PFSK-1 (cell line): ENCODE data around the gene ARMC3.

Experiments used
- FOXP2 ChIP-seq: optimal IDR thresholded peaks from 2 replicates; pipeline ENCODE3; 2011; ENCODE audit warnings: borderline replicate concordance, control low read depth, inconsistent platforms; ENCODE audit not compliant: insufficient read depth; ENCODE audit errors: extremely low read length, extremely low read depth
- POLR2AphosphoS5 ChIP-seq: IDR thresholded peaks from 2 replicates; pipeline ENCODE4 v1.6.1; 2012; ENCODE audit warnings: low read depth, mild to moderate bottlenecking, control low read depth, low read length, moderate library complexity
- SIN3A ChIP-seq: IDR thresholded peaks from 2 replicates; pipeline ENCODE4 v1.6.1; 2012; ENCODE audit warnings: mild to moderate bottlenecking, low read length, moderate library complexity, borderline replicate concordance; ENCODE audit not compliant: insufficient read depth
- TAF1 ChIP-seq: IDR thresholded peaks from 2 replicates; pipeline ENCODE4 v1.6.1; 2012; ENCODE audit warnings: low read length, control low read depth, borderline replicate concordance; ENCODE audit not compliant: insufficient read depth
- TF ChIP-seq, protein P1 (sequence below), 2 experiments: IDR thresholded peaks; 2 replicates each; pipeline versions ENCODE4 v1.6.1 to v1.8.0; 2011 to 2012; ENCODE audit warnings: low read depth in 2 of 2, low read length in 2 of 2, control low read depth in 1 of 2, inconsistent platforms in 1 of 2, mild to moderate bottlenecking in 1 of 2, moderate library complexity in 1 of 2; ENCODE audit not compliant: insufficient read depth in 1 of 2

Gene ARMC3

DNA sequence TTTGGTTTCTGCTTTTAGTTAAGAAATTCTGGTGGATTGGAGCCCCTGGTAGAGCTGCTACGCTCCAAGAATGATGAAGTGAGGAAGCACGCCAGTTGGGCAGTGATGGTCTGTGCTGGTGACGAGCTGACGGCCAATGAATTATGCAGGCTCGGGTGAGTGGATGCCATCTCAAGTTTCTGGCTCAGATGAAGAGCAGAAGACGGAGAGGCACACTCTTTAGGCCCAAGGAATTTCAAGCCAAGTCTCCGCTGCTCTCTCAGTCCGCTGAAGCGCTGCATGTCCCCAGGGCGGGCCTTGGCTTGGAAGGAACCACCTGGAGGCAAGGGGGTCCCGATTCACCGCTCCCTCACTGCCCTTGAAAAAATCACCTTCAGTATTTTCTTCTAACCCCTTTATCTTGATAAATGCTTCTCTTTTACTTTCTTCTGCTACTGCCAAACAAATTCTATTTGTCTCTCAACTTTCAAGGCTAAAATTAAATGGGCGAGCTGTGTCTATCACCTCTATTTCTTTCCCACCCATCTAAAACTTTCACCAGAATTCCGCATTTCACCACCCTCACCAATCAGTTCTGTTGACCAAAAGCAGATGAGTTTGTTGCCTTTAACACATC, 74.2 kb downstream of the ARMC3 start:
- no peak for TF ChIP-seq POLR2AphosphoS5
- no peak for TF ChIP-seq SIN3A
- TF ChIP-seq FOXP2: no peak
- TF ChIP-seq, protein P1, sequence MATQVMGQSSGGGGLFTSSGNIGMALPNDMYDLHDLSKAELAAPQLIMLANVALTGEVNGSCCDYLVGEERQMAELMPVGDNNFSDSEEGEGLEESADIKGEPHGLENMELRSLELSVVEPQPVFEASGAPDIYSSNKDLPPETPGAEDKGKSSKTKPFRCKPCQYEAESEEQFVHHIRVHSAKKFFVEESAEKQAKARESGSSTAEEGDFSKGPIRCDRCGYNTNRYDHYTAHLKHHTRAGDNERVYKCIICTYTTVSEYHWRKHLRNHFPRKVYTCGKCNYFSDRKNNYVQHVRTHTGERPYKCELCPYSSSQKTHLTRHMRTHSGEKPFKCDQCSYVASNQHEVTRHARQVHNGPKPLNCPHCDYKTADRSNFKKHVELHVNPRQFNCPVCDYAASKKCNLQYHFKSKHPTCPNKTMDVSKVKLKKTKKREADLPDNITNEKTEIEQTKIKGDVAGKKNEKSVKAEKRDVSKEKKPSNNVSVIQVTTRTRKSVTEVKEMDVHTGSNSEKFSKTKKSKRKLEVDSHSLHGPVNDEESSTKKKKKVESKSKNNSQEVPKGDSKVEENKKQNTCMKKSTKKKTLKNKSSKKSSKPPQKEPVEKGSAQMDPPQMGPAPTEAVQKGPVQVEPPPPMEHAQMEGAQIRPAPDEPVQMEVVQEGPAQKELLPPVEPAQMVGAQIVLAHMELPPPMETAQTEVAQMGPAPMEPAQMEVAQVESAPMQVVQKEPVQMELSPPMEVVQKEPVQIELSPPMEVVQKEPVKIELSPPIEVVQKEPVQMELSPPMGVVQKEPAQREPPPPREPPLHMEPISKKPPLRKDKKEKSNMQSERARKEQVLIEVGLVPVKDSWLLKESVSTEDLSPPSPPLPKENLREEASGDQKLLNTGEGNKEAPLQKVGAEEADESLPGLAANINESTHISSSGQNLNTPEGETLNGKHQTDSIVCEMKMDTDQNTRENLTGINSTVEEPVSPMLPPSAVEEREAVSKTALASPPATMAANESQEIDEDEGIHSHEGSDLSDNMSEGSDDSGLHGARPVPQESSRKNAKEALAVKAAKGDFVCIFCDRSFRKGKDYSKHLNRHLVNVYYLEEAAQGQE (IDR thresholded peaks at IDR 0.05; ENCODE audit: insufficient read depth in 1 of 2, low read depth in 2 of 2, low read length in 2 of 2): no peak
- no peak for TF ChIP-seq TAF1

DNA sequence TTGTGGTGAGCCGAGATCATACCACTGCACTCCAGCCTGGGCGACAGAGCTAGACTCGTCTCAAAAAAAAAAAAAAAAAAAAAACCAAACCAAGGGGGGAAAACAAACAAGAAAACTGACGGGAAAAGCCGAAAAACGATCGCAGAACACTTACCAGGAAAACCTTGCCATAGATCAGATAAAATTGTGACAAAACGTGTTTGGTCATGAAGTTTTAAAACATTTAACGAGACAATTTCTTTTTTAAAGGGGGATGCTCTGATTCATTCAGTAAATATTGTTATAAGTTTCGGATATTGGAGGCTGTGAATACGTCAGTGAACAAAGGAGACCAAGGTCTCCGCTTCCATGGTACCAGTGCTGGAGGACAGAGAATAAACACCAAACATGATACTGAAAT, 77.3 kb downstream of the ARMC3 start:
- no peak for TF ChIP-seq FOXP2
- TF ChIP-seq, protein P1 (IDR thresholded peaks at IDR 0.05; ENCODE audit: insufficient read depth in 1 of 2, low read depth in 2 of 2, low read length in 2 of 2): no peak
- no peak for TF ChIP-seq POLR2AphosphoS5
- TF ChIP-seq TAF1: no peak
- TF ChIP-seq SIN3A: no peak

DNA sequence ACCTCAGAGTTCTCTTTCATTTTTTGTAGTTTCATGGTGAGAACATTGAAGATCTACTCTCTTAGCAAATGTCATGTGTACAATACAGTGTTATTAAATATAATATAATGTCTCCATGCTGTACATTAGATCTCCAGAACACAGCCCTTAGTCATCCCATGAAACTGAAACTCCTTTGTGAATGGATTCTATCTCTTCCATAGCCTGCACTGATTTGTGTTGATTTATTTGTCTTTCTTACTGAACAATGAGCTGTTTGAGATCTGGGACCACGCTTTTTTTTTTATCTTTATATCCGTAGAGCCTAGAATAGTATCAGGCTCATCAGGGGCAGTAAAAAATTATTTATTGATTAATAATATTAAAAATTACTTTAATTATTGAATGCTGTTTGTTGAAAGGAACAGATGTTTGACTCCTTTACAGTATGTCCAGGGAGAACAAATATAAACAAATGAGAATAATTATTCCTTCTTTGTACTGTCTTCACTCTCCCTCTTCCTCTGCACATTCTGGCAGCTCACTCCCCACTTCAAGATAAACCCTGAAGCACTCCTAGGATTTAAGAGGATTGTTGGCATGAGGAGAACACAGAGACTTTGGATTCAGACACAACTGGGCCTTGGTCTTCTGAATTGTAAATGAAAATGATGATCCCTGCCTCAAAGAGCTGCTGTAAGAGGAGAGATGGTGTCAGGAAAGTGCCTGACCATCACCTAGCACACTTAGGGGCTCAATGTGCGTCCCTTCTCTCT, 85.9 kb downstream of the ARMC3 start:
- no peak for TF ChIP-seq SIN3A
- no peak for TF ChIP-seq POLR2AphosphoS5
- TF ChIP-seq FOXP2: no peak
- no peak for TF ChIP-seq TAF1
- TF ChIP-seq, protein P1 (IDR thresholded peaks at IDR 0.05; ENCODE audit: insufficient read depth in 1 of 2, low read depth in 2 of 2, low read length in 2 of 2): no peak

DNA sequence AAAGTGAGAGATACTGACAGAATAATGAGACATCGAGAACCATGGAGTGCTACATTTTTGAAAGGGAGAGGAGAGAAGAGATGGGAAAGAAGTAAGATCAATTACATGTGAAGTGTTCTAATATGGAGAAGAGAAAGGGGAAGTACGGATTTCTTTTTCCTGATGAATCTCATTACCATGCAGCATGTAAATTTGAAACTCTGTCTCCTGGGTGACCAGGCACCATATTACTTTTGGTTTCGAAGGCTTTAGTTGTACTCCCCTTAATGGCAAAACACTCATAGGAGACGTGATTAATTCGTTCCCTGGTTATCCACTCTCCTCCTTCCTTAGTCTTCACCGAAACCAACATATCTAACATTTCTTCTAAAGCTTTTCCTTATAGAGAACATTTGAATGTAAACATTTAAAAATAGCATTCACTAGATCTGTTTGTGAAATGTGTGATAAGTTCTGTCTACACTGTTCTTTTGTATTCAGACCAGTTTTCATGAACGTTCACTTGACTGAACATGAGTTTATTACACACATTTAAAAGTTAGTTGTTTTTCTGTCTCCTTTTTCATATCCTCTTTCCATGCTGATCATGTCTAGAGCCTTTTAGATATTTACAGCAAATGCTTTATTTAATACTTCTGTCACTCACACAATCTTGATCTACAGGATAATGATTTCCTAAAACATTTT, 87.3 kb downstream of the ARMC3 start:
- no peak for TF ChIP-seq SIN3A
- TF ChIP-seq FOXP2: no peak
- TF ChIP-seq TAF1: no peak
- TF ChIP-seq, protein P1 (IDR thresholded peaks at IDR 0.05; ENCODE audit: insufficient read depth in 1 of 2, low read depth in 2 of 2, low read length in 2 of 2): no peak
- TF ChIP-seq POLR2AphosphoS5: no peak
